DOHH2 (cell line): Measurements from ENCODE around the gene KRTAP16-1.

Source experiments
- H3F3A ChIP-seq: fragments of 200-600 bp; sonication (generic), shearing (Covaris generic); 2 replicates; pipeline ENCODE4 v1.6.0; 2016; ENCODE audit warnings: antibody characterized with exemption, mild to moderate bottlenecking; ENCODE audit not compliant: control insufficient read depth, insufficient read depth
- H3K27ac ChIP-seq: fragments of 200-600 bp; sonication (generic); 2 replicates; pipeline ENCODE4 v1.5.1; 2014; ENCODE audit warnings: low read depth, mild to moderate bottlenecking, low read length, moderate library complexity
- H3K27me3 ChIP-seq: fragments of 200-600 bp; sonication (generic); 2 replicates; pipeline ENCODE4 v1.6.1; 2014; ENCODE audit warnings: mild to moderate bottlenecking, low read length, mixed read lengths; ENCODE audit not compliant: control insufficient read depth
- H3K36me3 ChIP-seq: fragments of 200-600 bp; sonication (generic); 2 replicates; pipeline ENCODE4 v1.6.1; 2014; ENCODE audit warnings: mild to moderate bottlenecking, low read length, moderate library complexity, mixed read lengths; ENCODE audit not compliant: control insufficient read depth
- H3K4me1 ChIP-seq: fragments of 200-600 bp; sonication (generic); 2 replicates; pipeline ENCODE4 v1.6.1; 2014; ENCODE audit warnings: mild to moderate bottlenecking, low read length, mixed read lengths; ENCODE audit not compliant: control insufficient read depth
- H3K4me2 ChIP-seq: fragments of 200-600 bp; sonication (generic); 2 replicates; pipeline ENCODE4 v1.6.0; 2014; ENCODE audit warnings: mild to moderate bottlenecking, low read length, moderate library complexity
- H3K4me3 ChIP-seq: fragments of 200-600 bp; sonication (generic); 2 replicates; pipeline ENCODE4 v1.5.1; 2014; ENCODE audit warnings: mild to moderate bottlenecking, low read length, mixed read lengths
- H3K79me2 ChIP-seq: fragments of 200-600 bp; sonication (generic); 2 replicates; pipeline ENCODE4 v1.6.1; 2014; ENCODE audit warnings: mild to moderate bottlenecking, low read length, mixed read lengths; ENCODE audit not compliant: control insufficient read depth
- H3K9me2 ChIP-seq: fragments of 200-600 bp; sonication (generic); replicated peaks from 2 replicates; pipeline ENCODE4 v1.6.1; 2014; ENCODE audit warnings: mild to moderate bottlenecking, low read length, mixed read lengths; ENCODE audit not compliant: control insufficient read depth
- H3K9me3 ChIP-seq: fragments of 200-600 bp; sonication (generic); 2 replicates; pipeline ENCODE4 v1.6.1; 2014; ENCODE audit warnings: antibody characterized with exemption, low read length, mixed read lengths; ENCODE audit not compliant: control insufficient read depth, insufficient read depth
- H4K20me1 ChIP-seq: fragments of 200-600 bp; sonication (generic); 2 replicates; pipeline ENCODE4 v1.6.0; 2014; ENCODE audit warnings: low read depth, mild to moderate bottlenecking, antibody characterized with exemption, low read length, moderate library complexity; ENCODE audit not compliant: control insufficient read depth, insufficient read depth
- EZH2phosphoT487 ChIP-seq: fragments of 200-600 bp; sonication (generic); IDR thresholded peaks from 2 replicates; pipeline ENCODE4 v1.6.1; 2017; ENCODE audit warnings: borderline replicate concordance, mild to moderate bottlenecking, antibody characterized with exemption, low read length, moderate library complexity, mixed read lengths
- TF ChIP-seq, protein P1 (sequence below): fragments of 200-600 bp; sonication (generic); IDR thresholded peaks from one replicate; pipeline ENCODE4 v1.5.1; 2014; ENCODE audit warnings: antibody characterized with exemption, mild to moderate bottlenecking, low read depth, low read length; ENCODE audit not compliant: poor library complexity, severe bottlenecking

KRTAP16-1 gene

GRCh38 chr17:41267711-41268110, 41.4 kb downstream of the KRTAP16-1 start:
- Histone ChIP-seq H3K9me2 (no peaks in the 10 kb centered on the region), H3K27ac (no peak overlapping the region), H3K36me3 (no peaks in the 10 kb centered on the region), H3K4me2 (no peak overlapping the region), H3F3A (no peaks in the 10 kb centered on the region), H3K9me3 (no peaks in the 10 kb centered on the region), H3K27me3 (peaks cover 23% of the 10 kb centered on the region), H4K20me1 (no peaks in the 10 kb centered on the region), H3K4me3 (no peak overlapping the region), H3K79me2 (no peaks in the 10 kb centered on the region), H3K4me1 (no peaks in the 10 kb centered on the region)
- TF ChIP-seq EZH2phosphoT487: no peak
- TF ChIP-seq, protein P1, sequence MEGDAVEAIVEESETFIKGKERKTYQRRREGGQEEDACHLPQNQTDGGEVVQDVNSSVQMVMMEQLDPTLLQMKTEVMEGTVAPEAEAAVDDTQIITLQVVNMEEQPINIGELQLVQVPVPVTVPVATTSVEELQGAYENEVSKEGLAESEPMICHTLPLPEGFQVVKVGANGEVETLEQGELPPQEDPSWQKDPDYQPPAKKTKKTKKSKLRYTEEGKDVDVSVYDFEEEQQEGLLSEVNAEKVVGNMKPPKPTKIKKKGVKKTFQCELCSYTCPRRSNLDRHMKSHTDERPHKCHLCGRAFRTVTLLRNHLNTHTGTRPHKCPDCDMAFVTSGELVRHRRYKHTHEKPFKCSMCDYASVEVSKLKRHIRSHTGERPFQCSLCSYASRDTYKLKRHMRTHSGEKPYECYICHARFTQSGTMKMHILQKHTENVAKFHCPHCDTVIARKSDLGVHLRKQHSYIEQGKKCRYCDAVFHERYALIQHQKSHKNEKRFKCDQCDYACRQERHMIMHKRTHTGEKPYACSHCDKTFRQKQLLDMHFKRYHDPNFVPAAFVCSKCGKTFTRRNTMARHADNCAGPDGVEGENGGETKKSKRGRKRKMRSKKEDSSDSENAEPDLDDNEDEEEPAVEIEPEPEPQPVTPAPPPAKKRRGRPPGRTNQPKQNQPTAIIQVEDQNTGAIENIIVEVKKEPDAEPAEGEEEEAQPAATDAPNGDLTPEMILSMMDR: no peak

- no peaks in the 10 kb centered on the region for H3K36me3 ChIP-seq
- H3K27me3 ChIP-seq: peaks cover 18% of the 10 kb centered on the region
- TF ChIP-seq, protein P1: no peak
- no peak for TF ChIP-seq EZH2phosphoT487
- no peaks in the 10 kb centered on the region for H3F3A ChIP-seq
- H4K20me1 ChIP-seq: no peaks in the 10 kb centered on the region
- no peaks in the 10 kb centered on the region for H3K9me3 ChIP-seq
- H3K4me3 ChIP-seq: no peak within 1 kb of the TSS
- H3K27ac ChIP-seq: no peak within 1 kb of the TSS
- H3K79me2 ChIP-seq: no peaks in the 10 kb centered on the region
- no peak within 1 kb of the TSS for H3K4me2 ChIP-seq
- no peaks in the 10 kb centered on the region for H3K4me1 ChIP-seq
- H3K9me2 ChIP-seq: no peaks in the 10 kb centered on the region
Observed at GRCh38 chr17:41265078-41265477, 44.0 kb downstream of the KRTAP16-1 start, which contains the start of gene KRTAP9-6. TSS of gene KRTAP9-6 (plus strand) at chr17:41265378. CDS start at chr17:41265378, 0 bp downstream.

DNA sequence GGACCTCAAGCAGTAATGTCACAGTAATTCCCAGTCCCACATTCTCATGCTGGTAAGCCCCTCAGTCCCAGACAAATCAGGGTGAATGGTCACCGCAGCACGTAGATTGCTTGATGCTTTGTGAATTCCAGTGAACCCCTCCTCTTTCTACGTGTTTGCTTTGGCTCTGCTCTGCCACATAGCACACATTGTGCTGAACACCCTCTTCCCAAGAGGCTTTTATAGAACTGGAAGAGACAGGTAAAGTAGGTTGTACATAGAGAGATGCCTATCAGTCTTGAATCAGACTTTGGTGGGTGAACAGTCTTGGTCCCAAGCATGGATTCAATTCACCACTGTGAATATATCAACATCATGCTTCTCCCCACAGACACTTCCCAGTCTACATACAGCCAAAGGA, 44.5 kb downstream of the KRTAP16-1 start:
- Histone ChIP-seq H3K4me1 (no peaks in the 10 kb centered on the region), H3K4me3 (no peak overlapping the region), H3K79me2 (no peaks in the 10 kb centered on the region), H3K36me3 (no peaks in the 10 kb centered on the region), H3K4me2 (no peak overlapping the region), H3K27me3 (peaks cover 18% of the 10 kb centered on the region), H3K27ac (no peak overlapping the region), H3K9me2 (no peaks in the 10 kb centered on the region), H3F3A (no peaks in the 10 kb centered on the region), H3K9me3 (no peaks in the 10 kb centered on the region), H4K20me1 (no peaks in the 10 kb centered on the region)
- TF ChIP-seq, protein P1: no peak
- TF ChIP-seq EZH2phosphoT487: no peak

- Histone ChIP-seq H3K9me3 (no peaks in the 10 kb centered on the region), H4K20me1 (no peaks in the 10 kb centered on the region), H3K4me2 (no peak overlapping the region), H3K4me3 (no peak overlapping the region), H3K9me2 (no peaks in the 10 kb centered on the region), H3K27me3 (peaks cover 27% of the 10 kb centered on the region), H3F3A (no peaks in the 10 kb centered on the region), H3K27ac (no peak overlapping the region), H3K4me1 (no peaks in the 10 kb centered on the region), H3K79me2 (no peaks in the 10 kb centered on the region), H3K36me3 (no peaks in the 10 kb centered on the region)
- no peak for TF ChIP-seq EZH2phosphoT487
- TF ChIP-seq, protein P1: no peak
Observed at GRCh38 chr17:41263212-41263611, 45.9 kb downstream of the KRTAP16-1 start.
